ENCODE results near the gene ANXA4.

Gene ANXA4

DNA sequence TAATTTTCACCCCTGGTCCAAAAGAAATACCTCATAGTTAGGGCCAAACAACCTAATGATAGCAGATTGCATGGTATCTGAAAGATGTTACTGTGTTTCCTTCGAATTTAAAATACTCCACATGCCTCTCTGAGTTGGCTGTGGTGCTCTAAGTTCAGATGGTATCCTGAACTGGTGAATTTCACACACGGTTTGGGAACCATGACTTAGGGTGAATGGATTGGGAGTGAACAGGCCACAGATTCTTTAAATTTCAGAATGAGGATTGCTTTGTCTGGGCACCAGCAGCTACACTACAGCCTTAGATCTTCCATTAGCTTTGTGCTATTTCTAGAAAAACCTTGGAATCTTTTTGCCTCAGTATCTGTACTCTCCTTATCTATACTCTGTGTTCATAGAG, 93.7 kb downstream of the ANXA4 start:
- CTCF ChIA-PET = interaction anchor here (0.6 kb wide), 1 partner anchor 254 kb away, joined by 3 read pairs; no protein-coding TSS in a partner anchor

DNA sequence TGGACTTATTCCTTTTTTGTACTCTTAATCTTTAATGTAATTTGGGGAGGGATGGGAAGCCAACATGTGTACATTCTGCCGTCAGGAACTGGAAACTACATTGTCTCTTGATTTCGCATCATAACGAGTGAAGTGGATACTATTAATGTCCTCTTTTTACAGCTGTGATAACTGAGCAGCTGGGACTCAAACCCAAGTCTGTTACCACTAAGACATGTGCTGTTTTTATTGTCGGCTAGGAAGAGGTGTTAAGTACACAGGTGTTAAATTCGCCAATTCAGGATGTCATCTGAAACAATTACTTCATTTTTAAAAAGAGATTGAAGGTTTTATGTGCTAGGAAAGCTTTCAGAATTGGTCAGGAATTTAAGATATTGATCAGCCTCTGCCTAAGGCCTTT, 94.4 kb downstream of the ANXA4 start:
- POLR2A ChIA-PET = no interaction called here
- no peak for TF ChIP-seq CTBP1 (IDR thresholded peaks at IDR 0.05; ENCODE audit: borderline replicate concordance)
- TF ChIP-seq BHLHE40 (IDR thresholded peaks at IDR 0.05; ENCODE audit: borderline replicate concordance) = no peak
- no peak for TF ChIP-seq SUZ12 (IDR thresholded peaks at IDR 0.05)
- no peak for TF ChIP-seq LEF1 (IDR thresholded peaks at IDR 0.05; ENCODE audit: borderline replicate concordance)
- no peak for TF ChIP-seq FOXK2 (IDR thresholded peaks at IDR 0.05)
- TF ChIP-seq SP1 (IDR thresholded peaks at IDR 0.05) = no peak
- TF ChIP-seq FOXA1 (IDR thresholded peaks at IDR 0.05) = no peak
- no peak for TF ChIP-seq ZNF384 (IDR thresholded peaks at IDR 0.05)
- no peak for TF ChIP-seq TARDBP (IDR thresholded peaks at IDR 0.05)
- TF ChIP-seq NFRKB (IDR thresholded peaks at IDR 0.05) = no peak
- TF ChIP-seq FOXM1 (IDR thresholded peaks at IDR 0.05; ENCODE audit: borderline replicate concordance) = no peak
- TF ChIP-seq HDGF (IDR thresholded peaks at IDR 0.05; ENCODE audit: borderline replicate concordance) = no peak
- TF ChIP-seq L3MBTL2 (conservative IDR thresholded peaks at IDR 0.05) = no peak
- TF ChIP-seq PKNOX1 (IDR thresholded peaks at IDR 0.05) = no peak
- no peak for TF ChIP-seq ELF4 (IDR thresholded peaks at IDR 0.05)
- TF ChIP-seq ARNT (IDR thresholded peaks at IDR 0.05) = no peak
- CTCF ChIA-PET = interaction anchor here (0.8 kb wide), 1 partner anchor 76 kb away, joined by 4 read pairs; no protein-coding TSS in a partner anchor
- DNase-seq (ENCODE audit: extremely low spot score) = no peak

More for the DNA sequence above, 93.7 kb downstream of the ANXA4 start:
- TF ChIP-seq ELF4 (IDR thresholded peaks at IDR 0.05) = no peak
- TF ChIP-seq NFRKB (IDR thresholded peaks at IDR 0.05) = no peak
- TF ChIP-seq PKNOX1 (IDR thresholded peaks at IDR 0.05) = no peak
- TF ChIP-seq BHLHE40 (IDR thresholded peaks at IDR 0.05; ENCODE audit: borderline replicate concordance) = no peak
- no peak for TF ChIP-seq L3MBTL2 (conservative IDR thresholded peaks at IDR 0.05)
- no peak for TF ChIP-seq FOXA1 (IDR thresholded peaks at IDR 0.05)
- TF ChIP-seq FOXM1 (IDR thresholded peaks at IDR 0.05; ENCODE audit: borderline replicate concordance) = no peak
- no peak for DNase-seq (ENCODE audit: extremely low spot score)
- POLR2A ChIA-PET = no interaction called here

- POLR2A ChIA-PET = no interaction called here
- CTCF ChIA-PET = no interaction called here
- no peak for DNase-seq (ENCODE audit: extremely low spot score)
- no peak for TF ChIP-seq ARNT (IDR thresholded peaks at IDR 0.05)
Observed at GRCh38 chr2:69837533-69837932, 95.6 kb downstream of the ANXA4 start.

- DNase-seq (ENCODE audit: extremely low spot score) = no peak
- POLR2A ChIA-PET = no interaction called here
- CTCF ChIA-PET = no interaction called here
- TF ChIP-seq BHLHE40 (IDR thresholded peaks at IDR 0.05; ENCODE audit: borderline replicate concordance) = no peak
Observed at GRCh38 chr2:69843993-69844392, 102.1 kb downstream of the ANXA4 start.

GRCh38 chr2:69844560-69844959, 102.6 kb downstream of the ANXA4 start:
- CTCF ChIA-PET = no interaction called here
- no peak for DNase-seq (ENCODE audit: extremely low spot score)
- POLR2A ChIA-PET = no interaction called here
- TF ChIP-seq FOXK2 (IDR thresholded peaks at IDR 0.05) = no peak
- no peak for TF ChIP-seq BHLHE40 (IDR thresholded peaks at IDR 0.05; ENCODE audit: borderline replicate concordance)
- no peak for TF ChIP-seq NFRKB (IDR thresholded peaks at IDR 0.05)
- no peak for TF ChIP-seq LEF1 (IDR thresholded peaks at IDR 0.05; ENCODE audit: borderline replicate concordance)
- TF ChIP-seq CTBP1 (IDR thresholded peaks at IDR 0.05; ENCODE audit: borderline replicate concordance) = no peak
- TF ChIP-seq SP1 (IDR thresholded peaks at IDR 0.05) = no peak
- TF ChIP-seq FOXM1 (IDR thresholded peaks at IDR 0.05; ENCODE audit: borderline replicate concordance) = no peak
- TF ChIP-seq ARNT (IDR thresholded peaks at IDR 0.05) = no peak
- TF ChIP-seq L3MBTL2 (conservative IDR thresholded peaks at IDR 0.05) = no peak
- TF ChIP-seq ZNF384 (IDR thresholded peaks at IDR 0.05) = no peak
- TF ChIP-seq SUZ12 (IDR thresholded peaks at IDR 0.05) = no peak
- TF ChIP-seq PKNOX1 (IDR thresholded peaks at IDR 0.05) = no peak

- TF ChIP-seq ELF4 (IDR thresholded peaks at IDR 0.05) (no peak), HDGF (IDR thresholded peaks at IDR 0.05; ENCODE audit: borderline replicate concordance) (no peak), PKNOX1 (IDR thresholded peaks at IDR 0.05) (no peak), L3MBTL2 (conservative IDR thresholded peaks at IDR 0.05) (no peak), FOXA1 (IDR thresholded peaks at IDR 0.05) (no peak), NFRKB (IDR thresholded peaks at IDR 0.05) (no peak), FOXK2 (IDR thresholded peaks at IDR 0.05) (no peak), SP1 (IDR thresholded peaks at IDR 0.05) (no peak), BHLHE40 (IDR thresholded peaks at IDR 0.05; ENCODE audit: borderline replicate concordance) (no peak), SUZ12 (IDR thresholded peaks at IDR 0.05) (no peak), LEF1 (IDR thresholded peaks at IDR 0.05; ENCODE audit: borderline replicate concordance) (no peak), FOXM1 (IDR thresholded peaks at IDR 0.05; ENCODE audit: borderline replicate concordance) (no peak), TARDBP (IDR thresholded peaks at IDR 0.05) (no peak), ARNT (IDR thresholded peaks at IDR 0.05) (no peak), CTBP1 (IDR thresholded peaks at IDR 0.05; ENCODE audit: borderline replicate concordance) (no peak), ZNF384 (IDR thresholded peaks at IDR 0.05) (no peak)
- no peak for DNase-seq (ENCODE audit: extremely low spot score)
- ChIA-PET POLR2A (no interaction called here), CTCF (interaction anchor here (0.7 kb wide), 1 partner anchor 30 kb away, joined by 3 read pairs; no protein-coding TSS in a partner anchor)
Observed at GRCh38 chr2:69846182-69847067, 104.5 kb downstream of the ANXA4 start.

All from HEK293T (cell line).